HEK293 (cell line): ENCODE data around the gene EGR2.

Experiments used
- CTCF ChIP-seq: fragments of 450-650 bp; formaldehyde crosslinking; IDR thresholded peaks from 2 replicates; pipeline ENCODE4 v1.5.1; 2016; ENCODE audit warnings: missing biosample characterization, missing genetic modification characterization
- KLF16 ChIP-seq: fragments of 450-650 bp; formaldehyde crosslinking; IDR thresholded peaks from 2 replicates; pipeline ENCODE4 v1.5.1; 2017; ENCODE audit warnings: missing biosample characterization, missing genetic modification characterization
- MYNN ChIP-seq: fragments of 450-650 bp; formaldehyde crosslinking; IDR thresholded peaks from 2 replicates; pipeline ENCODE4 v1.5.1; 2016; ENCODE audit warnings: missing biosample characterization, missing genetic modification characterization, borderline replicate concordance
- PBX3 ChIP-seq: sonication (generic); formaldehyde crosslinking; IDR thresholded peaks from 2 replicates; pipeline ENCODE4 v1.8.1; 2022; ENCODE audit warnings: mild to moderate bottlenecking, moderate library complexity, missing genetic modification reagents
- PRDM10 ChIP-seq: fragments of 450-650 bp; formaldehyde crosslinking; IDR thresholded peaks from 2 replicates; pipeline ENCODE4 v1.5.1; 2016; ENCODE audit warnings: missing biosample characterization, missing genetic modification characterization
- REST ChIP-seq: fragments of 450-650 bp; formaldehyde crosslinking; IDR thresholded peaks from 2 replicates; pipeline ENCODE4 v1.5.1; 2016; ENCODE audit warnings: missing biosample characterization, missing genetic modification characterization
- YY1 ChIP-seq: fragments of 450-650 bp; formaldehyde crosslinking; IDR thresholded peaks from 2 replicates; pipeline ENCODE4 v1.5.1; 2018; ENCODE audit warnings: missing biosample characterization, missing genetic modification characterization
- ZNF138 ChIP-seq: fragments of 450-650 bp; formaldehyde crosslinking; IDR thresholded peaks from 2 replicates; pipeline ENCODE4 v1.5.1; 2016; ENCODE audit warnings: missing biosample characterization, missing genetic modification characterization, borderline replicate concordance
- ZNF274 ChIP-seq, 2 experiments: fragments of 200-500 bp in 1 of 2; fragments of 450-650 bp in 1 of 2; sonication (Bioruptor generic) in 1 of 2; formaldehyde crosslinking in 1 of 2; IDR thresholded peaks; 2 replicates each; pipeline versions ENCODE4 v1.5.1 to v1.6.1; 2014 to 2016; ENCODE audit warnings: borderline replicate concordance in 1 of 2, inconsistent platforms in 1 of 2, low read length in 1 of 2, missing biosample characterization in 1 of 2, missing genetic modification characterization in 1 of 2
- ZNF350 ChIP-seq: fragments of 450-650 bp; formaldehyde crosslinking; IDR thresholded peaks from 2 replicates; pipeline ENCODE4 v1.5.0; 2017; ENCODE audit warnings: missing biosample characterization, mild to moderate bottlenecking, missing genetic modification characterization
- ZNF768 ChIP-seq: fragments of 450-650 bp; formaldehyde crosslinking; IDR thresholded peaks from 2 replicates; pipeline ENCODE4 v1.5.1; 2018; ENCODE audit warnings: missing biosample characterization, mild to moderate bottlenecking, missing genetic modification characterization
- ZNF791 ChIP-seq: fragments of 450-650 bp; formaldehyde crosslinking; IDR thresholded peaks from 2 replicates; pipeline ENCODE4 v1.5.1; 2016; ENCODE audit warnings: missing biosample characterization, missing genetic modification characterization
- ZSCAN30 ChIP-seq: fragments of 450-650 bp; IDR thresholded peaks from 2 replicates; pipeline ENCODE4 v1.5.1; 2018; ENCODE audit warnings: missing biosample characterization, mild to moderate bottlenecking, missing genetic modification characterization, moderate library complexity

- TF ChIP-seq MYNN (tag by site-specific recombination) = no peak
- TF ChIP-seq REST (tag by site-specific recombination) = no peak
- TF ChIP-seq YY1 (tag by site-specific recombination) = no peak
- TF ChIP-seq PBX3 (CRISPR knock-in tag) = no peak
- no peak for TF ChIP-seq CTCF (tag by site-specific recombination)
- no peak for TF ChIP-seq ZNF274 (IDR thresholded peaks at IDR 0.05; ENCODE audit: low read length)
- no peak for TF ChIP-seq ZNF274 (tag by site-specific recombination; IDR thresholded peaks at IDR 0.05; ENCODE audit: borderline replicate concordance)
- TF ChIP-seq ZSCAN30 (tag by site-specific recombination) = no peak
- no peak for TF ChIP-seq ZNF138 (tag by site-specific recombination)
- TF ChIP-seq ZNF791 (tag by site-specific recombination) = no peak
- TF ChIP-seq ZNF350 = no peak
- 0 out of 2 replicates have a peak, but pooled peaks have one; percentile 19 for TF ChIP-seq PRDM10 (tag by site-specific recombination)
- no peak for TF ChIP-seq KLF16 (tag by site-specific recombination)
- no peak for TF ChIP-seq ZNF768 (tag by site-specific recombination)
Measured at GRCh38 chr10:62819141-62819920, 3.2 kb upstream of the EGR2 start.
